Metanephros (tissue), 1 donor: Measurements from ENCODE around the gene GLYATL1B. TPM values are rescaled to one million over a fixed set of nuclear protein-coding genes. Genes with fewer than 3 reads are reported as not detected.

ENCODE experiments used
- total RNA-seq: library from RNA; depleted of rRNA; stranded (reverse); fragments of >200 nt; gene quantifications from one replicate; pipeline ENCODE4 v1.2.3, GENCODE V29; 2014

Gene GLYATL1B
- total RNA-seq = not detected

GRCh38 chr11:59086007-59086406 is at the start of gene GLYATL1B:
Gene GLYATL1B (plus strand): TSS chr11:59086307. CDS start chr11:59086307, 0 bp downstream.

DNA sequence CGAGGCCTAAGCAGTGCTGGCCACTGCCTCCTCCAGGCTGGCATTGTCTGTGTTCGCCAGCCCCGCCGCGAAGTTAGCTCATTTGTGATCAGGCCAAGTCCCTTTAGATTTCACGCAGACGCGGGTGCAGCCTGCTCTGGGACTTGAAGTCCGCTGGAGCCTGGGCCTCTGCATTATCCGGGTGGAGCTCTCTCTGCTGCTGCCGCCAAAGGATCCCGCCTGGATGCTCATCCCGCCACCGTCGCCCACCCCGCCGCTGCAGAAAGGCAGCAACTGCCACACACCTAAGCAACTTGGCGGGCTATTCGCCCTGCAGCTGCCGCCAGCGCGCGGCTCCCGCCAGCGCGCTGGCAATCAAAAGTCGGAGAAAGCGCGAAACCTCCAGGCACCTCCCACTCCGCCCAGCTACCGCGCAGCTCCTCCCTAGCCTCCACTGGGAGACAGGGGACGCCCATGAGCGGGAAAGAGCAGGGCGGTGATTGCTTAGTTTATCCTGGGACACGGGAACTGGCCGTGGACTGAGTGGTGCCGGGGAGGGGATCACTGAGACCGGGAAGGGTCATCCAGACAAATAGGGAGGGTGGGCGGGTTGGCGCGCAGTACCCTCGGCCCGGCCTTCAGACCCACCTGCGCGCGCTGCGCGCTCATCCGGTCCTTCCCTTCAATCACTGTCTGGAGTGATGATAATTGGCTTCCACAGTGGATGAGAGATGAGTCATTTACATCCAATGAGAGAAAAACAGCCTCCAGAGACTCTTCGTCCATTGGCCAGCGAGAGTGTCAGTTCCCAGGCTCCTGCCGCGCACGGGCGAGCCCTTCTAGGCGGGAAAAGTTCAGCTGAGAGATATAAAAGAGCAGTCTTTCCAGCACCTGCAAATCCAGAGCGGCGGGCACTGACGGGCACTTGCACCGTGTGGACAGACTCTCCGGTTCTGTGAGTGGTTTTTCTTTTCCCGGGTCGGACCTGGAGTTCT is 20.5 kb downstream of the GLYATL1B start, which contains the start of gene FAM111B:
Gene FAM111B, plus strand, starts transcription at position 875 of the 974 bp plus-strand sequence. CDS start 2,389 bp downstream, outside the sequence.

DNA sequence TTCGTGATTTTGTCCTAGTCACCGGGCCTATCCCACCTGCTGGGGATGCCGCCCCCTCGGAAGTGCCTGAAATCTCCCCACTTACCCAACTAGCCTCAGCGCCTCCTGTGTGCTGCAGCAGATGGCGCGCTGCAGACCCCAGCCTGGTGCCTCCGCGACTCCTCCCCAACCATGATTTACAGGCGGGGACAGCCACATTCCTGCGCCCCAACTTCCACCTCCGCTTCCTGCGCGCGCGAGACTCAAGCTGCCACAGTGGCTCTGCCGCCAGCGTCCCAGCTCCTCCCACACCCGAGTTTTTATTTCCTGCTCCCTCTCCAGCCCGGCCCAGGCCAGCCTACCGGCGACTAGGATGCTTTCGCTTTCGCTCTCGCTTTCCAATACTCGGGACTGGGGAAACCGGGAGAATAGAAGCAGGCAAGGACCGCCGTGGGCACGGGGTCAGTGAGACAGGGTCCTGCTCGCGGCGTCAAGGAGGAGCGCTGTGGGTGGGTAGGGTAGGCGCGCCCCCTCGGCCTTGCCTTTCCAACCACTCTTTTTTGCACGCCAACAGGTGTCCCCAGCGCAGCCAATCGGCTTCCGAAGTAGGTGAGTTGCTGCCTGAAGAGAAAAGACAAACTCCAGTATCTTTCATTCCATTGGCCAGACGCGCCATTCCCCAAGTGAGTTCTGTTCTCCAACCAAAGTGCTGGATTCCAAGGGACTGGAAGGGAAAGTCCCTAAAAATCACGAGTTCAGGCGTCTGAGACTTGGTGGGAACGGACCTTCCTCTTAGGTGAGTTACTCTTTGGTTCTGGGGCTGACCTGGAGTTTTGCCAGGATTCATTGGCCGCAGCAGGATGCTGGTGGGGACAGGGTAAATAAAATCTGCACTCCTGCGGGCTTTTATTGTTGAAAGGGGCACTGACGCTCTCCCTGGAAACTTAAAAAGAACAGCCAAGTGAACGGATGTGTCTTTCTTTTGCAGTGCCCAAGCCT is 56.7 kb downstream of the GLYATL1B start, which contains the start of gene FAM111A:
Gene FAM111A, plus strand, starts transcription at position 327 of the 978 bp plus-strand sequence. CDS start 6,017 bp downstream, outside the sequence.

Other genes starting within 250 kb of the GLYATL1B start
- 0.82 TPM for gene GLYATL2, start 241.6 kb upstream of the GLYATL1B start, total RNA-seq
- gene GLYATL1, start 146.8 kb upstream of the GLYATL1B start, total RNA-seq = 115 TPM
- gene FAM111B, start 20.9 kb downstream of the GLYATL1B start, total RNA-seq = 5.8 TPM
- gene FAM111A, start 56.5 kb downstream of the GLYATL1B start, total RNA-seq = 46.3 TPM
- 25.5 TPM for gene DTX4, start 85.8 kb downstream of the GLYATL1B start, total RNA-seq
- gene MPEG1, start 126.6 kb downstream of the GLYATL1B start, total RNA-seq = 20.3 TPM